Panc1 (cell line): ENCODE results near the gene DTYMK. TPM values are rescaled to one million over a fixed set of nuclear protein-coding genes. Genes with fewer than 3 reads are reported as not detected.

ENCODE experiments used
- ATAC-seq: fragments of 200-7000 bp; cut with Tn5 transposase; 2 replicates; pipeline ENCODE4 v1.9.1; 2020; ENCODE audit warnings: mild to moderate bottlenecking, moderate library complexity
- Bru-seq: library from RNA; stranded (reverse); fragments of 400-500 nt; gene quantifications from one replicate; lab custom pipeline; 2021; lab: Mats Ljungman, UMichigan
- BruChase-seq, 2 experiments: library from RNA; stranded (reverse); fragments of 400-500 nt; gene quantifications; one replicate each; lab custom pipeline; 2021; lab: Mats Ljungman, UMichigan
- BruUV-seq: library from RNA; stranded (reverse); fragments of 400-500 nt; replicated peaks from 2 replicates; lab custom pipeline; 2021; lab: Mats Ljungman, UMichigan
- CTCF ChIA-PET: fragments of 300-600 bp; sonication (Branson Sonifier 250); formaldehyde crosslinking; loops from one replicate; lab custom pipeline; 2022; ENCODE audit warnings: antibody characterized with exemption; lab: Charles Lee
- POLR2A ChIA-PET: fragments of 300-600 bp; sonication (Branson Sonifier 250); formaldehyde crosslinking; loops from one replicate; lab custom pipeline; 2022; ENCODE audit warnings: antibody characterized with exemption; lab: Charles Lee
- DNase-seq: peaks from one replicate; pipeline ENCODE4 v3.0.0-alpha.2; 2010; ENCODE audit warnings: low read depth, low spot score
- H3K27ac ChIP-seq: 2 replicates; pipeline ENCODE4 v1.5.1; 2011; ENCODE audit warnings: mild to moderate bottlenecking, low read length, inconsistent platforms
- H3K27me3 ChIP-seq: fragments of 200-500 bp; sonication (Bioruptor generic); 2 replicates; pipeline ENCODE4 v1.6.0; 2014; ENCODE audit warnings: low read length, inconsistent platforms; ENCODE audit not compliant: control insufficient read depth, insufficient read depth
- H3K36me3 ChIP-seq: fragments of 200-500 bp; sonication (Bioruptor generic); 2 replicates; pipeline ENCODE4 v1.5.1; 2014; ENCODE audit warnings: inconsistent platforms, mild to moderate bottlenecking, low read length, moderate library complexity; ENCODE audit not compliant: control insufficient read depth, insufficient read depth
- H3K4me1 ChIP-seq: 2 replicates; pipeline ENCODE4 v1.5.1; 2011; ENCODE audit warnings: inconsistent platforms, mild to moderate bottlenecking, low read length, moderate library complexity; ENCODE audit not compliant: control insufficient read depth, insufficient read depth
- H3K4me3 ChIP-seq, 2 experiments: 2 replicates each; pipeline ENCODE4 v1.5.1; 2011 to 2012; ENCODE audit warnings: low read depth in 2 of 2, low read length in 2 of 2, mild to moderate bottlenecking in 2 of 2, inconsistent platforms in 1 of 2, moderate library complexity in 1 of 2
- H3K9me3 ChIP-seq: fragments of 200-500 bp; sonication (Bioruptor generic); 2 replicates; pipeline ENCODE4 v1.5.1; 2014; ENCODE audit warnings: low read depth, mild to moderate bottlenecking, inconsistent platforms, low read length, moderate library complexity; ENCODE audit not compliant: control insufficient read depth, insufficient read depth
- CTCF ChIP-seq: fragments of 450-650 bp; IDR thresholded peaks from 2 replicates; pipeline ENCODE4 v1.5.1; 2017; ENCODE audit warnings: mild to moderate bottlenecking
- POLR2AphosphoS5 ChIP-seq: IDR thresholded peaks from 2 replicates; pipeline ENCODE4 v1.6.1; 2012; ENCODE audit warnings: mild to moderate bottlenecking, low read depth, low read length, moderate library complexity
- REST ChIP-seq, 2 experiments: IDR thresholded peaks; 2 replicates each; pipeline ENCODE4 v1.6.1; 2011 to 2012; ENCODE audit warnings: low read depth in 2 of 2, control low read depth in 1 of 2, low read length in 1 of 2, mild to moderate bottlenecking in 1 of 2, moderate library complexity in 1 of 2; ENCODE audit not compliant: insufficient read depth in 1 of 2
- SIN3A ChIP-seq: IDR thresholded peaks from 2 replicates; pipeline ENCODE4 v1.6.1; 2012; ENCODE audit warnings: low read depth, mild to moderate bottlenecking, low read length, moderate library complexity, borderline replicate concordance; ENCODE audit not compliant: insufficient read depth
- TCF7L2 ChIP-seq: IDR thresholded peaks from 2 replicates; pipeline ENCODE4 v1.6.1; 2011; ENCODE audit warnings: mild to moderate bottlenecking, low read depth, low read length, inconsistent platforms
- in situ Hi-C: cut with HindIII; loops from 2 replicates; pipeline ENCODE4 v1.10.0; 2016; ENCODE audit warnings: low sequenced_read_pairs, low pct_unique_long_range_greater_than_20kb
- intact Hi-C: fragments of 100-400 bp; cut with micrococcal nuclease; formaldehyde crosslinking; loops from one replicate; pipeline ENCODE4 v1.10.0; 2022; ENCODE audit not compliant: unreplicated experiment
- long read RNA-seq: library from polyadenylated mRNA; unstranded; transcript quantifications from one replicate; pipeline ENCODE4 v2.0.0, GENCODE V29; 2021; ENCODE audit not compliant: unreplicated experiment
- polyA plus RNA-seq: library from polyadenylated mRNA; unstranded; fragments of >200 nt; gene quantifications from one replicate; pipeline ENCODE4 v1.2.1, GENCODE V29; 2012; ENCODE audit warnings: missing spikeins; ENCODE audit not compliant: insufficient read length
- total RNA-seq: library from RNA; stranded (reverse); gene quantifications from one replicate; pipeline ENCODE4 v1.2.1, GENCODE V29; 2021; ENCODE audit not compliant: unreplicated experiment

Gene DTYMK, protein sequence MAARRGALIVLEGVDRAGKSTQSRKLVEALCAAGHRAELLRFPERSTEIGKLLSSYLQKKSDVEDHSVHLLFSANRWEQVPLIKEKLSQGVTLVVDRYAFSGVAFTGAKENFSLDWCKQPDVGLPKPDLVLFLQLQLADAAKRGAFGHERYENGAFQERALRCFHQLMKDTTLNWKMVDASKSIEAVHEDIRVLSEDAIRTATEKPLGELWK
- total RNA-seq (122 TPM), Bru-seq, nascent RNA (percentile 91 among the genes with signal in this experiment), BruChase-seq, experiment 1, labeled RNA remaining after a 2-hour chase (percentile 97 among the genes with signal in this experiment), BruChase-seq, experiment 2, labeled RNA remaining after a 6-hour chase (percentile 93 among the genes with signal in this experiment)
- polyA plus RNA-seq = 60.0 TPM
- long read RNA-seq, transcript DTYMK-201 (5 exons, 1,232 nt) = major isoform, 112 of 287 reads
- long read RNA-seq, transcript DTYMK-202 (4 exons, 1,089 nt) = minor isoform, 17 of 287 reads
- long read RNA-seq, partial matches to known transcripts = 115 of 287 reads
- long read RNA-seq, other reads (novel, unspliced or antisense) = 39 of 287 reads

DNA sequence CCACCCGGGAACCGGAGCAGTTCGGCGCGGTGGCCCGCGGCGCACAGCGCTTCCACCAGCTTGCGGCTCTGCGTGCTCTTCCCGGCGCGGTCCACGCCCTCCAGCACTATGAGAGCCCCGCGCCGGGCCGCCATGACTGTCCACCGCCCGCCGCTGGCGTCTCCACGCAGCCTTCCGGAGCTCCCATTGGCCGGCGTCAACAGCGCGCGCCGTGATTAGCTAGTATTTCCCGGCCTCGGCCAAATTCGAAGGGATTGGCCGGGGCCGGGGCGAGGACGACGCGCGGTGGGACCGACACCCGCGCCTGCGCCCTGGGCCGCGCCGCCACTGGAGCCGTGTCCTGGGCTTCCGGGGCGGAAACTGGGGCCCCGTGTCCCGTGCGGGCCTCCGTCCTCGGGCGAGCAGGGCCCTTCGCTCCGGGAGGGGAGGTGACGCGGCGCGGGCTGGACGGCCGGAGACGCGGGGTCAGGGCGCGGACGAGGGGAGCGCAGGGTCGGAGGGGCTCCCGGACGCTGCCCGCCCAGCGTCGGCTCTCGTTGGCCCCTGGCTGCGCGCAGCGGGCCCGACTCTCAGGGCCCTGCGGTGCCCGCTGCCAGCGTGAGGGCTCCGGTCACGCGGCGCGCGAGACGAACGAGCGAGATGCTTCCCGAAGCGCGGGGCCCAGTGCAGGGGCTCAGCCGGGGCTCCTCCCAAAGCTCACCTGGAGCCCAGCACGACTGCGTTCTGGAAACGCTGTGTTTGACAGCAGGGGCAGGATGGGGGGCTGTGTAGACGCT is at the start of gene DTYMK:
DTYMK (minus strand) TSS at position 166 of the 776 bp plus-strand sequence; CDS start at position 134, 32 bp downstream.
- TF ChIP-seq TCF7L2 (no peak), POLR2AphosphoS5 (peak; percentile 82), REST (IDR thresholded peaks at IDR 0.05; ENCODE audit: insufficient read depth in 1 of 2, low read depth in 2 of 2, low read length in 1 of 2) (peak in 1 of 2 experiments; percentile 57; a peak in 1 of 4 replicates), SIN3A (peak; percentile 91; the same call in 1 of the 2 replicates)
- ChIA-PET POLR2A (interaction anchor here (0.6 to 0.8 kb wide), 4 partner anchors 10 to 28 kb away, joined by 3 to 7 read pairs (median 4); partner anchors contain the start of gene ING5), CTCF (interaction anchor here (0.7 kb wide), 1 partner anchor 47 kb away, joined by 4 read pairs; no protein-coding TSS in a partner anchor)
- in situ Hi-C loops = no loop called here
- H3K9me3 ChIP-seq = no peaks in the 10 kb centered on the region
- peaks cover 14% of the 10 kb centered on the region for H3K4me1 ChIP-seq
- H3K36me3 ChIP-seq = peaks cover 17% of the 10 kb centered on the region
- H3K27ac ChIP-seq = peak within 1 kb of the TSS; percentile 93
- no TSS peak for BruUV-seq
- H3K27me3 ChIP-seq = no peaks in the 10 kb centered on the region
- peak within 1 kb of the TSS; percentile 52 to 97 for H3K4me3 ChIP-seq
- intact Hi-C loops = no loop called here
- ATAC-seq (peak; percentile 99), DNase-seq (no peak)

GRCh38 chr2:241736111-241736510 is 49.5 kb upstream of the DTYMK start:
- intact Hi-C loops = loop anchor here (10.0 kb wide), 1 partner anchor 139 kb away; no protein-coding TSS in a partner anchor
- in situ Hi-C loops = no loop called here
- CTCF ChIA-PET = no interaction called here

More at GRCh38 chr2:241736111-241736510, 49.5 kb upstream of the DTYMK start:
- H3K4me1 ChIP-seq = peaks cover 4% of the 10 kb centered on the region; the same call in 1 of the 2 replicates
- no peaks in the 10 kb centered on the region for H3K36me3 ChIP-seq
- TF ChIP-seq TCF7L2 = no peak
- no peak for TF ChIP-seq POLR2AphosphoS5
- no peak for TF ChIP-seq CTCF
- no peak for TF ChIP-seq REST (IDR thresholded peaks at IDR 0.05; ENCODE audit: insufficient read depth in 1 of 2, low read depth in 2 of 2, low read length in 1 of 2)
- no peak for TF ChIP-seq SIN3A
- no peaks in the 10 kb centered on the region for H3K27me3 ChIP-seq
- POLR2A ChIA-PET = no interaction called here
- H3K4me3 ChIP-seq = peak overlapping the region in 1 of 2 experiments; percentile 75; a peak in 1 of 4 replicates
- TSS peak; percentile 57 for BruUV-seq
- ATAC-seq (no peak), DNase-seq (no peak)
- H3K9me3 ChIP-seq = no peaks in the 10 kb centered on the region
- no peak overlapping the region; the same call in 1 of the 2 replicates for H3K27ac ChIP-seq
